ENCODE results near the gene PHACTR3. TPM values are rescaled to one million over a fixed set of nuclear protein-coding genes. Genes with fewer than 3 reads are reported as not detected.

PHACTR3 gene
- total RNA-seq, 1 experiment from 2014 or later, result not detected

DNA sequence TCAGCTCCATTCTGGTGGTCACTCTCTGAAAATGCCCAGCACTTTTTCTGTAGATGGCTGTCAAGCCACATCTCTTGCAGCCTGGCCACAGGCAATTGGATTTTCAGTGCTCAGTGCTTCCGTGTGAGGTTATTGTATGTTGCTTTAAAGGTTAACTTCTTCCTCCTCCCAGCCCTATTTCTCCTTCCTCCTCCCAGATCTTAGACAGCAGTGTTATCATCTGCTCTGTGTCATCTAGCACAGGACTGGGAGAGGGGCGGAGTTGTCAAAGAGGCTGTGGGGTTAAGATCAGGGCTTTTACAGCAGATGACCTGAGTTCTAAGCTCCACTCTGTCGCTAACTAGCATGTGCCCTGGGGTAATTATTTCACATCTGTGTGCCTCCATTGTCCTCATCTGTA, 129.0 kb downstream of the PHACTR3 start:
- Histone ChIP-seq H3K4me2 (ENCODE audit: low read length) (no peak overlapping the region), H3K27ac (ENCODE audit: low read depth, low read length) (no peak overlapping the region), H3K36me3 (ENCODE audit: control insufficient read depth in 1 of 2, insufficient read depth in 2 of 2, low read length in 2 of 2) (no peaks in the 10 kb centered on the region), H3K27me3 (ENCODE audit: insufficient read depth, low read length) (peaks cover 27% of the 10 kb centered on the region), H3K79me2 (ENCODE audit: insufficient read depth, low read length) (no peaks in the 10 kb centered on the region), H3K9ac (ENCODE audit: low read length) (no peak overlapping the region), H3K9me3 (ENCODE audit: control insufficient read depth in 1 of 2, insufficient read depth in 1 of 2, low read depth in 1 of 2, low read length in 2 of 2) (no peaks in the 10 kb centered on the region), H3K9me2 (ENCODE audit: insufficient read depth) (no peaks in the 10 kb centered on the region), H4K20me1 (ENCODE audit: insufficient read depth) (no peaks in the 10 kb centered on the region), H3K4me1 (ENCODE audit: control insufficient read depth in 1 of 2, insufficient read depth in 2 of 2, low read length in 2 of 2) (no peaks in the 10 kb centered on the region), H2AFZ (ENCODE audit: low read depth, low read length, poor library complexity, severe bottlenecking) (no peak overlapping the region), H3K4me3 (replicated peaks in 1 of 2; ENCODE audit: low read depth in 1 of 2, low read length in 2 of 2) (no peak overlapping the region)
- DNase-seq (ENCODE audit: low read depth, low spot score) (no peak), ATAC-seq (no peak)
- TF ChIP-seq POLR2A (IDR thresholded peaks at IDR 0.05; ENCODE audit: borderline replicate concordance, extremely low read depth, insufficient read depth, insufficient read length), result no peak
- no peak for TF ChIP-seq EGR1 (IDR thresholded peaks at IDR 0.05; ENCODE audit: low read depth)
- TF ChIP-seq, protein P1, sequence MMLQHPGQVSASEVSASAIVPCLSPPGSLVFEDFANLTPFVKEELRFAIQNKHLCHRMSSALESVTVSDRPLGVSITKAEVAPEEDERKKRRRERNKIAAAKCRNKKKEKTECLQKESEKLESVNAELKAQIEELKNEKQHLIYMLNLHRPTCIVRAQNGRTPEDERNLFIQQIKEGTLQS (IDR thresholded peaks at IDR 0.05), result no peak
- TF ChIP-seq, protein P2, sequence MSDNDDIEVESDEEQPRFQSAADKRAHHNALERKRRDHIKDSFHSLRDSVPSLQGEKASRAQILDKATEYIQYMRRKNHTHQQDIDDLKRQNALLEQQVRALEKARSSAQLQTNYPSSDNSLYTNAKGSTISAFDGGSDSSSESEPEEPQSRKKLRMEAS (IDR thresholded peaks at IDR 0.05), result no peak
- no peak for TF ChIP-seq SIN3A (IDR thresholded peaks at IDR 0.05; ENCODE audit: low read depth)
- TF ChIP-seq CBX3 (IDR thresholded peaks at IDR 0.05; ENCODE audit: low read depth), result no peak
- no peak for TF ChIP-seq ZNF274 (IDR thresholded peaks at IDR 0.05; ENCODE audit: low read depth, low read length)
- no peak for TF ChIP-seq YY1 (IDR thresholded peaks at IDR 0.05; ENCODE audit: extremely low read depth, insufficient replicate concordance, low read depth, low read length)
- TF ChIP-seq EZH2 (IDR thresholded peaks at IDR 0.05), result no peak
- no peak for TF ChIP-seq CEBPB (IDR thresholded peaks at IDR 0.05; ENCODE audit: low read depth)
- TF ChIP-seq EZH2phosphoT487 (IDR thresholded peaks at IDR 0.05; ENCODE audit: borderline replicate concordance), result no peak
- TF ChIP-seq TCF7L2 (IDR thresholded peaks at IDR 0.05; ENCODE audit: borderline replicate concordance, extremely low read depth, insufficient read depth, insufficient read length), result no peak
- TF ChIP-seq ELF1 (IDR thresholded peaks at IDR 0.05; ENCODE audit: borderline replicate concordance, low read depth), result no peak
- ChIA-PET CTCF (no interaction called here), RAD21 (ENCODE audit: low non-redundant PET in 1 of 2, low total read pairs in 2 of 2, uncharacterized antibody in 2 of 2, unreplicated experiment in 2 of 2) (no interaction called here), POLR2A (no interaction called here)
- BruUV-seq (replicated peaks), result no TSS peak
- intact Hi-C loops (cut with micrococcal nuclease), result no loop called here

Data from HCT116 (cell line).